ENCODE results near the gene ADAMTS12. TPM values are rescaled to one million over a fixed set of nuclear protein-coding genes. Genes with fewer than 3 reads are reported as not detected.

ADAMTS12 gene
- polyA plus RNA-seq, 3 donors: 14.9 to 18.5 (median 18.0) TPM

DNA sequence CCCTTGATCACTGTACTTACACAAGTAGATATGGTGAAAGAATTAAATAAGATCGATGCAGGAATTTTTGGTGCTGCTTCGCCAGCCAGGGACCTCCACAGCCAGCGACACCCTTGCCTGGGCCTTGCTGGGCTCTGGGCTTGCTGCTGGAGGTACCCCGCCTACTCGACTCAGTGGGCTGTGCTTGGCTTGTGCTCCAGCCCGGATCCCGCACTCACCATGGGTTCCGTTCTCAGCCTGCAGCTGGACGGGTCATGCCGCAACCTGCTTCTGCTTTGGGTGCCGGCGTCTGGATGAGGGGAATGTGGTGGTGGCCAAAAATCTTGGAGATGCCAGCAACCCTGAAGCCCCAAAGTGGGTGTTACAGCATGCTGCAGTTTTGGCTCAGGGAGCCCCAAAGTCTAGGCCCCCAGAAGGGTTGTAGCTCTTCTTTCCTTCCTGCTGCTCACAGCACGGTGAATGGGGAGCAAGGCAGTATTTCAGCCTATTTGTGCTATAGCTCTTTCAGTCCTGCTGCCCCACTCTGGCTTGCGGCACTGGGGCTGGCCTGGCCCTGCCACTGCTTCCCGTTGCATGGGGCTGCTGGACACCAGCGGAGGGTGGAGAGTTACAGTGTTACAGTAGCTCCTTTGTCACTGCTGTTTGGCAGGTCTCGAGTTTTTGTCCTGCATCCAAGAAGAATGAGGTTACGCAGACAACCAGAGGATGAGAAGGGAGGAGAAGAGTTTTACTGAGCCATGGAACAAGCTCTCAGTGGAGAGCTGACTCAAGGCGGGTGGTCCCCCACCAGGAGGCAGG, 403.0 kb downstream of the ADAMTS12 start:
- DNase-seq (ENCODE audit: extremely low read depth in 1 of 11, low read depth in 9 of 11, low spot score in 4 of 11): no peak

DNA sequence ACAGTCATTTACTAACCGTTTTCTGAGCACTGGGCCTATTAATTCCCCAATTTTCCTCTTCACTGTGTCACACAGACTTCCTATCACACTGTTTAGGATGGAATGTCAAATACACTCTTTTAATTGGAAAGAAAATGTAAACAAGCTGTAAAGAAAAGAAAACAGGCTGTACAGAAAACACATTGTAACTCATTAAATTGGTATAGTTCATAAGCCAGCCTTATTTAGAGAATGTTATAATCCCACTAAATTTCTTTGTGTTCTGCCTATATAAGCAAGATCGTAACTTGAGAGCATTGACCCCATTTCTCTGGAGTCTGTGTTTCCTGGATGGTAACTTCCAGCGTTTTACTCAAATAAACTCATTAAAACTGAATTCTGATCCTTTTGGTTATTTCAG, 404.6 kb downstream of the ADAMTS12 start:
- peak in 1 of 11 donors; percentile 5 for DNase-seq (ENCODE audit: extremely low read depth in 1 of 11, low read depth in 9 of 11, low spot score in 4 of 11)

DNA sequence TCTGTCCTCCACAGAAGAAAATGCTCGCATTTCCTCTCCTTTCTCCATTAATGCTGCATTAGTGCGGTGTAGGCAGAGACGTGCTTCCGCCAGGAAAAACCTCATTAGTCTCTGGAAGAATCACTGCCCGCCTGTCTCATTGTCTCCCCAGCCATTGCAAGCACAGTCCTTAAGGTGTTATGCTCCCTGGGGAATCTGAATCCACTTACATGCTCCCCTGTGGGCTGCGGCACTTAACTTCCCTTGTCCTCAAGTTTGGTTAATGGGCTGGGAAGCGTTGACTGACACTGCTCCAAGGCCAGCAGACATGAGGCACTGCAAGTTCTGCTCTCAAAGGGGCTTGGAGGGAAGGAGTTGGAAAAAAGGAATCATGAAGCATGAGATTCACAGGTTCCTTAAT, 409.5 kb downstream of the ADAMTS12 start:
- no peak for DNase-seq (ENCODE audit: extremely low read depth in 1 of 11, low read depth in 9 of 11, low spot score in 4 of 11)

DNA sequence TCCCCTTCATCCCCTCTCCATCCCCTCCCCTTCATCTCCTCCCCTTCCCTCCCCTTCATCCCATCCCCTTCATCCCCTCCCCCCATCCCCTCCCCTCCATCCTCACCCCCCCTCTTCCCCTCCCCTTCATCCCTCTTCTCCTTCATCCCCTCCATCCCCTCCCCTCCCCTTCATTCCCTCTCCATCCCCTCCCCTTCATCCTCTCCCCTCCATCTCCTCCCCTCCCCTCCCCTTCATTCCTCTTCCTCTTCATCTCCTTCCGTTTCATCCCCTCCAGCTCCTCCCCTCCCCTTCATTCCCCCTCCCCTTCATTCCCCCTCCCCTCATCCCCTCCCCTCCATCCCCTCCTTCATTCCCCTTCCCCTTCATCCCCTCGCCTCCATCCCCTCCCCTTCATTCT, 410.9 kb downstream of the ADAMTS12 start:
- no peak for DNase-seq (ENCODE audit: extremely low read depth in 1 of 11, low read depth in 9 of 11, low spot score in 4 of 11)

DNA sequence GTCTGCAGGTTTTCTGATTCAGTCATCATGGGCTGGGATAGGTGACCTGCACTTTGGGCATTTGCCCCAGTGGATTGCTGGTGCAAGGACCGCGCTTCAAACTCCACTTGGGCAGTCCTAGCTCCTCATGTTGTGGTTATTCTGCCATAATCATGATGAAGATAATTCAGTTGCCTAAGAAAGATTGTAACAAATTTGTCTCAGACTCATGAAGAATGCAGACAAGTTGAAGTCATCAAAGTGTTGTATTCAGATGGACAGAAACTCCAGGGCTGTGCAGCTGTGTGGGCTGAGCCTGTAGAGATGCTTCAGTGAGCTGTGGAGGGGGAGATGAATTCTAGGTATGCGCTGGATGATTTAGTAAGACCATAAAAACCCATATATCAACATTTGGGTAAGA, 412.5 kb downstream of the ADAMTS12 start:
- DNase-seq (ENCODE audit: extremely low read depth in 1 of 11, low read depth in 9 of 11, low spot score in 4 of 11): peak in 2 of 11 donors; percentile 28 to 38

DNA sequence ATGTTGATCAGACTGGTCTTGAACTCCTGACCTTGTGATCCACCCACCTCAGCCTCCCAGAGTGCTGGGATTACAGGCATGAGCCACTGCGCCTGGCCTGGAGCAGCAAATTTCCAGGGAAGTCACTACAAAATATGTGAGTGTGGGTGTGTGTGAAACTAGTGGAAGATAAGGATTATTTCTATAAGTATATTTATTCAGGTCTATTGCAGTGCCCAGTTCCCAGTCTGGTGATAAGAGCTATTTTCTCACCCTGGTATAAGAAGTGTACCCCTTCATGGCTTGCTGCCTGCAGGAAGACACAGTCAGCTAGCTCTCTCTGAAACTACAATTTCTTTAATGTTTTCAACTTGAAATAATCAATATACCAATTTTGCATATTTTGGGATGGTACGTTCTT, 414.0 kb downstream of the ADAMTS12 start:
- no peak for DNase-seq (ENCODE audit: extremely low read depth in 1 of 11, low read depth in 9 of 11, low spot score in 4 of 11)

DNA sequence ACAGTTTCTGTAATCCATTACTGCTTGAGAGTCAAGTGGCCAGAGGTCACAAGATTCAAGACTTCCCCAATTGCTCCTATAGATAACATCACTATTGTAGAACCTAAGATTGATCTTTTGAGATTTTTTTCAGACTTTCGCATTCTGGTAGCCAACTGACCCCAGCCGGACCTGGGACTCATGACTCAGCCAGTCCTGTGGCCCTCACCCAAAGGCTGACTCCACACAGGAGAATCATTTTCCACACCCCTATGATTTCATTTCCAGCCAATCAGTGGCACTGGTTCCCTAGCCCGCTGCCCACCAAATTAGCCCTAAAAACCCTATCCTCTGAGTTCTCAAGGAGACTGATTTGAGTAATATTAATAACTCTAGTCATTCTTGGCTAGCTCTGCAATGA, 414.8 kb downstream of the ADAMTS12 start:
- no peak for DNase-seq (ENCODE audit: extremely low read depth in 1 of 11, low read depth in 9 of 11, low spot score in 4 of 11)

DNA sequence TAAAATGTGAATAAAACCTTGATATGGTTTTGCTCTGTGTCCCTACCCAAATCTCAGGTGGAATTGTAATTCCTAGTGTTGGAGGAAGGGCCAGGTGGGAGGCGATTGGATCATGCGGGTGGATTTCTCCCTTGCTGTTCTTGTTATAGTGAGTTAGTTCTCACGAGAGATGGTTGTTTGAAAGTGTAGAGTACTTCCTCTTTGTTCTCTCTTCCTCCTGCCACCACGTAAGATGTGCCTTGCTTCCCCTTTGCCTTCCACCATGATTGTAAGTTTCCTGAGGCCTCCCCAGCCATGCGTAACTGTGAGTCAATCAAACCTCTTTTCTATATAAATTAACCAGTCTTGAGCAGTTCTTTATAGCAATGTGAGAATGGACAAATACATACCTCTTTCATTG, 416.1 kb downstream of the ADAMTS12 start:
- no peak for DNase-seq (ENCODE audit: extremely low read depth in 1 of 11, low read depth in 9 of 11, low spot score in 4 of 11)

DNA sequence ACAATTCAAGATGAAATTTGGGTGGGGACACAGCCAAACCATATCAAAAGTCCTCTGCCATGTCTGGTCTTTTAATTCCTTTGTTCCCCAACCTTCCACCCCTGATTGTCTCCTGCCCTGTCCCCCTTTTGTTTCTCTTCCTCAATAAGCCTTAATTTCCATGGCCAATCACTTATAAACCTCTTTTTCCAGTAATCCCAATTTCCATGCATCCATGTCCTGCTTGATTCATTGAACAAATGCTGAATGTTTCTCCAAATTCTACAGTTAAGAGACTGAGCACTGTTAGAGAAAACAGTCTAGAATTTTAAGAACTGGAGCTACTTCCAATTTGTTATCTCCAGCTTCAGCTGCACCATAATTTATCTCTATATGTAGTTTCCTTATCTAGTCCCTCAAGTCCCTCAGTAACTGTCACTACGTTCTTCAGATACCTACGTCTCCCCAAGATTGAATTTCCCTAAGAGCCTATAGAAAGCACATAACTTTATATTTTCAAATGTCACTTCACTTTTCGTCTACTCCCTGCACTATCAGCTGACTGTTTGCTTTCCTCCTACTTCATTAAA, 416.8 kb downstream of the ADAMTS12 start:
- DNase-seq (ENCODE audit: extremely low read depth in 1 of 11, low read depth in 9 of 11, low spot score in 4 of 11): no peak

DNA sequence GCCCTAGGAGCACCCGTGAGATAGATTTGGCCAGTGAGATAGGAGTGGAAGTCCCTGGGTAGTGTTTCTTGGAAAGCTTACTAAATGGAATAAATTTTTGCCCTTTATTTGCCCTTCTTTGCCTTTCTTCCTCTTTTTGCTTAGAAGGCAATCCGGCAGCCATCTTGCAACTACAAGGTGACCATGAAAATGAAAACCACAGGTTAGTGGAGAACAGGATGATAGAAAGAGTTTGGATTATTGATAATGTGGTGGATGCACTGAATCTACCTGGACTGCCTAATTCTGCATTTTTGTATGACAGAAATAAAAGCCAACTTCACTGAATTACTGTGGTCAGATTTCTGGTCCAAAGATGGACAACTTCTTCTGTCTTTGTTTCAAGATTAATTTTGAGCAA, 417.8 kb downstream of the ADAMTS12 start:
- no peak for DNase-seq (ENCODE audit: extremely low read depth in 1 of 11, low read depth in 9 of 11, low spot score in 4 of 11)

Other genes with a start within 250 kb of the ADAMTS12 start
- gene RXFP3, start 44.4 kb upstream of the ADAMTS12 start, polyA plus RNA-seq (ENCODE audit: insufficient read length in 3 of 3): under 1 TPM in 1 of 3 donors, not detected in 2; 0.24 TPM
- under 1 TPM; 0.37 to 0.54 (median 0.47) TPM for gene SLC45A2, start 92.7 kb upstream of the ADAMTS12 start, polyA plus RNA-seq (ENCODE audit: insufficient read length in 3 of 3)
- 100 to 1,000 TPM in 2 of 3 donors, 10 to 100 TPM in 1; 85.3 to 118 (median 115) TPM for gene AMACR, start 116.1 kb upstream of the ADAMTS12 start, polyA plus RNA-seq (ENCODE audit: insufficient read length in 3 of 3)
- 10 to 100 TPM; 49.1 to 72.3 (median 51.5) TPM for gene C1QTNF3, start 151.2 kb upstream of the ADAMTS12 start, polyA plus RNA-seq (ENCODE audit: insufficient read length in 3 of 3)

All from renal cortex interstitium (tissue), 11 donors.